ENCODE measurements around the gene DCTN1.

DCTN1 gene

DNA sequence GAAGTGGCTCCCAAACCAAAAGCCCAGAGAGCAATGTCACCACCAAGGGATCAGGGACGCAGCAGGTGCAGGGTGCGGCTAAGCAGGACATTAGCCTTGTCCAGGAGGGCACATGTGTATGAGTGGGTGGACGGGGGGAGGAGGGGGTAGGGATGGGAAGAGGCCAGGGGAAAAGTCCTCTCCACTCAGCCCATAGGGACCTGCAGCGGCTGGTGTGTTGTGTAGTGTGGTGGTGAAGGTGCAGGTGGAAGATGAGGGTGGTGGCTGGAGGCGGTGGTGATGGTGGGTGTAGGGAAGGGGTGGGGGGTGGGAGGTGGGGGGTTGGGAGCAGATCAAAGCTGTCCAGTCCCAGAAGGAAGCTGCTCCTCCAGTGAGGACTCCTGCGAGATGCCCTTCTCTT lies 37.7 kb upstream of the DCTN1 start:
- Mint-ChIP-seq H3K36me3 (ENCODE audit: low read depth) (peaks cover 6% of the 10 kb centered on the region), H3K9me3 (no peaks in the 10 kb centered on the region), H3K4me3 (no peak overlapping the region), H3K27ac (no peak overlapping the region), H3K27me3 (no peaks in the 10 kb centered on the region), H3K4me1 (ENCODE audit: low read depth) (peaks cover 44% of the 10 kb centered on the region)
- DNase-seq, result no peak

GRCh38 chr2:74417197-74417596 lies 37.1 kb upstream of the DCTN1 start:
- H3K36me3 Mint-ChIP-seq (ENCODE audit: low read depth), result peaks cover 6% of the 10 kb centered on the region
- DNase-seq, result no peak
- no peak overlapping the region for H3K4me3 Mint-ChIP-seq
- peaks cover 41% of the 10 kb centered on the region for H3K4me1 Mint-ChIP-seq (ENCODE audit: low read depth)
- no peak overlapping the region for H3K27ac Mint-ChIP-seq
- no peaks in the 10 kb centered on the region for H3K27me3 Mint-ChIP-seq
- no peaks in the 10 kb centered on the region for H3K9me3 Mint-ChIP-seq

- no peaks in the 10 kb centered on the region for H3K27me3 Mint-ChIP-seq
- no peak overlapping the region for H3K27ac Mint-ChIP-seq
- peaks cover 39% of the 10 kb centered on the region for H3K4me1 Mint-ChIP-seq (ENCODE audit: low read depth)
These were observed 36.7 kb upstream of the DCTN1 start for GRCh38 chr2:74416778-74417177.

DNA sequence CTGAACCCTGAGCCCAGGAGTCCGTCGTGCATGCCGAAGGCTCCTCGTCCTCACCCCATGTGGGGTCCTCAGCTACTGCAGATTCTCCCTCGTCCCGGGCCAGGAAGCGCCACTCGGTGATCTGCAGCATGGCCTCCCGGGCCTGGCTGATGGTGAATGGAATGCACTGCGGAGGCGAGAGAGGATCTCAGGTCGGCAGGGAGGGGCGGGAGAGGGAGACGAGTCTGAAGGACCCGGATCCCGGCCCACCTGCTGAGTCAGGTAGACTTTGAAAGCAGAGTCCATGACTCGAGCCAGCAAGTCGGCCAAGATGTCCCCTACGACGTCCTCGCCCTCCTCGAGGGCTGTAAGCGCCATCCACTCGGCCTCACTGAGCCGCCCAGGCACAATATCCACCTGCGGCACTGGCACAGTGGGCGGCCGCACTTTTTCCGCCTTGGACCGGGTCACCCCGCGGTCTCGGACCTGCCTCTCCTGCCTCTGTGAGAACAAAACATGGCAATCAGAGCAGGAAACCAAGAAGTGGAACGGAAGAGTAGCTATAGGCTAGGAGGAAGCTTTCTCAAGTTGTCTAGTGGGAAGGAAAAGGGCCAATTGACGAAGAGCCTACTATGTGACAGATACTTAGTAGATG lies 35.8 kb upstream of the DCTN1 start:
- peak; percentile 56 for DNase-seq
- peaks cover 34% of the 10 kb centered on the region for H3K4me1 Mint-ChIP-seq (ENCODE audit: low read depth)
- H3K27me3 Mint-ChIP-seq, result no peaks in the 10 kb centered on the region

More at GRCh38 chr2:74416778-74417177, 36.7 kb upstream of the DCTN1 start:
- H3K4me3 Mint-ChIP-seq, result no peak overlapping the region
- no peak for DNase-seq
- H3K36me3 Mint-ChIP-seq (ENCODE audit: low read depth), result peaks cover 2% of the 10 kb centered on the region
- H3K9me3 Mint-ChIP-seq, result no peaks in the 10 kb centered on the region

GRCh38 chr2:74414881-74415761 lies 35.0 kb upstream of the DCTN1 start:
- no peak overlapping the region for H3K27ac Mint-ChIP-seq
- peaks cover 28% of the 10 kb centered on the region for H3K4me1 Mint-ChIP-seq (ENCODE audit: low read depth)
- peak; percentile 66 for DNase-seq
- H3K4me3 Mint-ChIP-seq, result peak overlapping the region; percentile 66
- H3K36me3 Mint-ChIP-seq (ENCODE audit: low read depth), result no peaks in the 10 kb centered on the region
- no peaks in the 10 kb centered on the region for H3K27me3 Mint-ChIP-seq
- no peaks in the 10 kb centered on the region for H3K9me3 Mint-ChIP-seq

More for the DNA sequence above, 35.8 kb upstream of the DCTN1 start:
- no peaks in the 10 kb centered on the region for H3K9me3 Mint-ChIP-seq
- H3K27ac Mint-ChIP-seq, result peak overlapping the region; percentile 27
- peak overlapping the region; percentile 66 for H3K4me3 Mint-ChIP-seq
- no peaks in the 10 kb centered on the region for H3K36me3 Mint-ChIP-seq (ENCODE audit: low read depth)

- Mint-ChIP-seq H3K27me3 (no peaks in the 10 kb centered on the region), H3K4me1 (ENCODE audit: low read depth) (peaks cover 25% of the 10 kb centered on the region), H3K4me3 (peak overlapping the region; percentile 66), H3K36me3 (ENCODE audit: low read depth) (no peaks in the 10 kb centered on the region), H3K27ac (no peak overlapping the region), H3K9me3 (no peaks in the 10 kb centered on the region)
- no peak for DNase-seq
These were observed 34.3 kb upstream of the DCTN1 start for GRCh38 chr2:74414441-74414840.

DNA sequence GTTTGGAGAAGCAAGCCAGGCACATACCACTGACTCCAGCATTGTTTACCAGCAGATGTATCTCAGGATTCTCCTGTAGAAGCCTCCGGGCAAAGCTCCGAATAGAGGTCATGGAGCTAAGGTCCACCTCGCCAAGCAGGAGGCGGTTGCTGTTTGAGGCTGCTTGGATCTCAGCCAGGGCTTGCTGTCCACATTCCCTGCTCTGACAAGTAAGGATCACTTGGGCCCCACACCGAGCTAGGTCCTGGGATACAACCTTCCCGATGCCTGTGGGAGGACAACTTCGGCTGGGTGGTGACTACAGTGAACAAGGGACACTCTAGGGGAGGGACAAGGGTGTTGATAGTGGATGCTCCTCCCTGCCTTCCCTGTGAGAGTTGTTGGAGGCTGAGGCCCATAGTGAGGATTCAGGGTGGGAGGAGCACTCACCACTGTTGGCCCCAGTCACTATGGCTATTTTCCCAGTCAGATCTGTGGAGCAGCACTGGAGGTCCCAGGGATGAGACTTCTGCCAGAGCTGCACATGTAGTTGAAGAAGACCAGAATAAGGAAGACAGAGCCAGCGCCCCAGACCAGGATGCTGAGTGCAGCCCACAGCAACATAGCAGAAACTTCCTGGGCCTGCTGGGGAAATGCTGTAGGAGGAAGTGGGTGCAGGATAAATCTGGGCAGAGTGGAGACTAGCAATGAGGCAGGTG lies 33.0 kb upstream of the DCTN1 start:
- H3K27me3 Mint-ChIP-seq, result no peaks in the 10 kb centered on the region
- no peaks in the 10 kb centered on the region for H3K9me3 Mint-ChIP-seq
- no peaks in the 10 kb centered on the region for H3K36me3 Mint-ChIP-seq (ENCODE audit: low read depth)

DNA sequence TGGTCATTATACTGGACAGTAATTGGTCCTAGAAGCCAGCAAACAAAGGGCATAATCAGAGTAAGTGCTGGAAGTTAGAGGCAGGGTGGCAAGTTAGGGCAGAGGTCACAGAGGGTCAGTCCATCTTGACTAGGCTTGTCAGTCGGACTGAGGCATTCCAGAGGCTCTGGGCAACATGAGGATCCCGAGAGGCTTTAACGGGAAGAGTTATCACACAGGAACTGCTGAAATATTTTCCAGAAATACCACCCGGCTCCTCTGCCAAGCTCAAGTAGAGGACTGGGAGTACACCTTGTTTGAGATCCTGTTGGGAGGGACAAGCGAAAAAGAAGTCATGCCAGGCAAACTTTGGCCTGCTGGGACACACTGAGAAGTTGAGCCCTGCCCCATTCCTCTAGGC lies 27.6 kb upstream of the DCTN1 start:
- Mint-ChIP-seq H3K27ac (no peak overlapping the region), H3K4me3 (no peak overlapping the region), H3K9me3 (no peaks in the 10 kb centered on the region), H3K4me1 (ENCODE audit: low read depth) (no peaks in the 10 kb centered on the region), H3K27me3 (no peaks in the 10 kb centered on the region), H3K36me3 (ENCODE audit: low read depth) (no peaks in the 10 kb centered on the region)
- DNase-seq, result no peak

More for the DNA sequence above, 33.0 kb upstream of the DCTN1 start:
- no peak for DNase-seq
- no peak overlapping the region for H3K4me3 Mint-ChIP-seq
- H3K27ac Mint-ChIP-seq, result peak overlapping the region; percentile 15
- H3K4me1 Mint-ChIP-seq (ENCODE audit: low read depth), result peaks cover 25% of the 10 kb centered on the region

DNA sequence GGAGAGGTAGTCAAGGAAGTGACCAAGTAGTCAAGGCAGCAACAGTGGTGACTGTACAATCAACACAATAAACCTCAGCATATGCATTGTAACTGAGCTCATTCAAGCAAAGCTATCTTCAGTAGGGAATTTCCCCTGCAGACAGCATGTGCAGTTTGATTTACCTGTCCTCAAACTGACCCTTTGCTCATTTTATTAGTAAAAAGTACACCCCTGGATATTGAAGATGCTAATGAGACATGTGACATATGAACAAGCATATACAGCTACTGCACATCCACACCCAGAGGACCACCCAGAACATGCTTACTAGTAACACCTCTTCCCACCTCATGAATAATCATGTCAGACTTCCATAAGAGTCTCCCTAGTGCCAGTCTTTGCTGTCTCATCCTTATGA lies 25.9 kb upstream of the DCTN1 start:
- no peaks in the 10 kb centered on the region for H3K4me1 Mint-ChIP-seq (ENCODE audit: low read depth)

DNA sequence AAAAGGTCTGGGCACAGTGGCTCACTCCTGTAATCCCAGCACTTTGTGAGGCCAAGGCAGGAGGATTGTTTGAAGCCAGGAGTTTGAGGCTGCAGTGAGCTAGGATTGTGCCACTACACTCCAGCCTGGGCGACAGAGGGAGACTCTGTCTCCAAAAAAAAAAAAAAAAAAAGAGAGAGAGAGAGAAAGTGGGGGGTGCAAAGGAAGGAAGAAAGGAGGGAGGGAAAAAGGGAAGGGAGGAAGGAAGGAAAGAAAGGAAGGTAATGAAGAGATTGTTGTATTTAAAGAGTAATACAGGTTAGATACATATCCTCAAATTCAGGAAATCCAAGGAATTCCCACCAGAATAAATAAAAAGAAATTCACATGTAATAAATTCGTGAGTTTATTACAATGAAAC lies 21.8 kb upstream of the DCTN1 start:
- no peaks in the 10 kb centered on the region for H3K27me3 Mint-ChIP-seq
- no peaks in the 10 kb centered on the region for H3K4me1 Mint-ChIP-seq (ENCODE audit: low read depth)
- DNase-seq, result no peak
- H3K4me3 Mint-ChIP-seq, result no peak overlapping the region
- H3K36me3 Mint-ChIP-seq (ENCODE audit: low read depth), result no peaks in the 10 kb centered on the region
- H3K27ac Mint-ChIP-seq, result no peak overlapping the region
- H3K9me3 Mint-ChIP-seq, result no peaks in the 10 kb centered on the region

More for the DNA sequence above, 25.9 kb upstream of the DCTN1 start:
- H3K4me3 Mint-ChIP-seq, result no peak overlapping the region
- H3K27me3 Mint-ChIP-seq, result no peaks in the 10 kb centered on the region
- H3K36me3 Mint-ChIP-seq (ENCODE audit: low read depth), result no peaks in the 10 kb centered on the region
- DNase-seq, result no peak
- no peak overlapping the region for H3K27ac Mint-ChIP-seq
- no peaks in the 10 kb centered on the region for H3K9me3 Mint-ChIP-seq

DNA sequence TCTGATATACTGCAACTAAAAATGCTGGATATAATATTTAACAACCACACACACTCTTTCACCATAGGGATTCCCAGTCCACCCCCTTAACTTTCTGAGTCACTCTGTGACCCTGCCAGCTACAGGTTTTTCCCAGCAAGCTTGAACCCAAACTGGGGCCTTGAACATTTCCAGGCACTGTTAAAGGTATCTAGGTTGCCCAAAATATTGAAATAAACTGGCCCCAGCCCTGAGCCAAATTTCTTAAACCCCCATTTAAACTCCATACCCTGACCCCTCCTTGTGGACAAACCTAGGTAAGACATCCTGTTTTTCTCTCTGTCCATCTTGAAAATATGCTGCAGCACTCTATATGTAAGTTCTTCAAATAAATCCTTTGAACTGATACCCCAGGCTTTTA lies 19.7 kb upstream of the DCTN1 start:
- Mint-ChIP-seq H3K27ac (no peak overlapping the region), H3K9me3 (no peaks in the 10 kb centered on the region), H3K36me3 (ENCODE audit: low read depth) (no peaks in the 10 kb centered on the region), H3K27me3 (peaks cover 4% of the 10 kb centered on the region), H3K4me1 (ENCODE audit: low read depth) (no peaks in the 10 kb centered on the region), H3K4me3 (no peak overlapping the region)
- no peak for DNase-seq

- H3K4me1 Mint-ChIP-seq (ENCODE audit: low read depth), result peaks cover 5% of the 10 kb centered on the region
- peaks cover 5% of the 10 kb centered on the region for H3K36me3 Mint-ChIP-seq (ENCODE audit: low read depth)
- no peak overlapping the region for H3K4me3 Mint-ChIP-seq
- no peak overlapping the region for H3K27ac Mint-ChIP-seq
- H3K9me3 Mint-ChIP-seq, result no peaks in the 10 kb centered on the region
- H3K27me3 Mint-ChIP-seq, result peaks cover 5% of the 10 kb centered on the region
- no peak for DNase-seq
These were observed 16.0 kb upstream of the DCTN1 start for GRCh38 chr2:74396149-74396548.

- Mint-ChIP-seq H3K36me3 (ENCODE audit: low read depth) (peaks cover 6% of the 10 kb centered on the region), H3K4me1 (ENCODE audit: low read depth) (peaks cover 7% of the 10 kb centered on the region), H3K27ac (no peak overlapping the region), H3K27me3 (peaks cover 5% of the 10 kb centered on the region), H3K9me3 (no peaks in the 10 kb centered on the region), H3K4me3 (no peak overlapping the region)
- DNase-seq, result no peak
These were observed 13.4 kb upstream of the DCTN1 start for GRCh38 chr2:74393525-74393924.

DNA sequence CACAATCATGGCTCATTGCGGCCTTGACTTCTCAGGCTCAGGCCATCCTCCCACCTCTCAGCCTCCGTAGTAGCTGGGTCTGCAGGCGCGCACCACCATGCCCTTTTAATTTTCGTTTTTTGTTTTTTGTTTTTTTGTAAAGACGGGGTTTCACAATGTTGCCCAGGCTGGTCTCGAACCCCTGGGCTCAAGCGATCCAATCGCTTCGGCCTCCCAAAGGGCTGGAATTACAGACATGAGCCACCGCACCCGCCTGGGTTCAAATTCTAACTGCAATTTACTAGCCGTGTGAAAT lies 12.3 kb upstream of the DCTN1 start:
- Mint-ChIP-seq H3K27me3 (peaks cover 5% of the 10 kb centered on the region), H3K36me3 (ENCODE audit: low read depth) (peaks cover 6% of the 10 kb centered on the region), H3K4me3 (no peak overlapping the region), H3K4me1 (ENCODE audit: low read depth) (peaks cover 7% of the 10 kb centered on the region), H3K9me3 (no peaks in the 10 kb centered on the region), H3K27ac (peak overlapping the region; percentile 19)
- no peak for DNase-seq
